NCI-H226 (cell line): Measurements from ENCODE around the gene ASB4.
A peak's percentile ranks its signal among the peaks of the same experiment; 100 is the strongest.
"Not testable (repeated sequence)": the region's sequence is repeated elsewhere in the genome, so short reads cannot be mapped to it uniquely, and the experiment has no call there.

Source experiments
- DNase-seq: peaks from one replicate; pipeline ENCODE4 v3.0.0-alpha.2; 2015

The ASB4 gene

DNA sequence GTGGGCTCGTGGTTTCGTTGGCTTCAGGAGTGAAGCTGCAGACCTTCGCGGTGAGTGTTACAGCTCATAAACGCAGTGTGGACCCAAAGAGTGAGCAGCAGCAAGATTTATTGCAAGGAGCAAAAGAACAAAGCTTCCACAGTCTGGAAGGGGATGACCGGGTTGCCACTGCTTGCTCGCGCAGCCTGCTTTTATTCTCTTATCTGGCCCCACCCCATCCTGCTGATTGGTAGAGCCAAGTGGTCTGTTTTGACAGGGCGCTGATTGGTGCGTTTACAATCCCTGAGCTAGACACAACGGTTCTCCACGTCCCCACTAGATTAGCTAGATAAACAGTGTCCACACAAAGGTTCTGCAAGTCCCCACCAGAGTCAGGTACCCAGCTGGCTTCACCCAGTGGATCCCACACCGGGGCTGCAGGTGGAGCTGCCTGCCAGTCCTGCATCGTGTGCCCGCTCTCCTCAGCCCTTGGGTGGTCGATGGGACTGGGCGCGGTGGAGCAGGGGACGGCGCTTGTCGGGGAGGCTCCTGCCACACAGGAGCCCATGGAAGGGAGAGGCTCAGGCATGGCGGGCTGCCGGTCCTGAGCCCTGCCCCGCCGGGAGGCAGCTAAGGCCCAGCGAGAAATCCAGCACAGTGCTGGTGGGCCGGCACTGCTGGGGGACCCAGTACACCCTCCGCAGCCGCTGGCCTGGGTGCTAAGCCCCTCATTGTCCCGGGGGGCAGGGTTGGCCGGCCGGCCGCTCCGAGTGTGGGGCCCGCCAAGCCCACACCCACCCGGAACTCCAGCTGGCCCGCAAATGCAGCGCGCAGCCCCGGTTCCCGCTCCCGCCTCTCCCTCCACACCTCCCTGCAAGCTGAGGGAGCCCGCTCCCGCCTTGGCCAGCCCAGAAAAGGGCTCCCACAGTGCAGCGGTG is 66.5 kb downstream of the ASB4 start:
- DNase-seq: not testable (repeated sequence)

DNA sequence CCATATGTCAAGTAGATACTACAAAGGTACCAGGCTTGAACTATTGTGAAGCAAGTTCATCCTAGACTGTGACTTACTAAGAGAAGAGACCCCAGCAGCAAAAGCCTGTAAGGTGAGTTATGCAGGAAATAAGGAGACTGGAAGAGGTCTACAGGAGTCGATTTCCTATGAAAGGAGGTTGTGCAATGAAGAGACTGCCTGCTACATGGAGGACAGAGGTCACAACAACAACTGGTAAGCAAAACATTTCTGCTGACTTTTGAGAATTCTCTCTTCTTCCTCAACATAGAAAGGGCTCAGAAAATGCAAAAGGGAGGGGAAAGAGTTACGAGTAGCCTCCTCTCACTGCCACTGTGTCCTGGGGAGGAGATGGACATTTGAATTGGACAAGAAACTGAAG is 68.2 kb downstream of the ASB4 start:
- DNase-seq: no peak

GRCh38 chr7:95556777-95557176 is 71.0 kb downstream of the ASB4 start:
- DNase-seq: no peak

DNA sequence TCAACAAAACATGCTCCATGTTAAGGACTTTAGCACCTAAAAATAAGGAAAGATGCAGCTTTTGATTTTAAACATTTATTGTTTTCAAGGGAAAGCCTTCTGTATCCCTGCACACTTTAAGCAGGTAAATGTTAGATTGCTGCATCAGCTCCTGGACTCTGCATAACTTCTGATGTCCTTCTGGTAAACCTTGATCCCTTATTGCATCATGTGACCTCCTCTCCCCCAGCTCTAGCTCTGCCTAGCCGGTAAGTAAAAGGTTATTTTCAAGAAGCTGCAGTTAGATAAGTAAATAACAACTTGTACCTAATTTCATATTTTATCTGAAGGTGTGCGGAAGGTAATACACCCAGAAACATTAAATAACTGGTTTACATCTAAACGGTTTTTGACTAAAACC is 73.1 kb downstream of the ASB4 start:
- no peak for DNase-seq

GRCh38 chr7:95560674-95561073 is 74.9 kb downstream of the ASB4 start:
- DNase-seq: no peak

DNA sequence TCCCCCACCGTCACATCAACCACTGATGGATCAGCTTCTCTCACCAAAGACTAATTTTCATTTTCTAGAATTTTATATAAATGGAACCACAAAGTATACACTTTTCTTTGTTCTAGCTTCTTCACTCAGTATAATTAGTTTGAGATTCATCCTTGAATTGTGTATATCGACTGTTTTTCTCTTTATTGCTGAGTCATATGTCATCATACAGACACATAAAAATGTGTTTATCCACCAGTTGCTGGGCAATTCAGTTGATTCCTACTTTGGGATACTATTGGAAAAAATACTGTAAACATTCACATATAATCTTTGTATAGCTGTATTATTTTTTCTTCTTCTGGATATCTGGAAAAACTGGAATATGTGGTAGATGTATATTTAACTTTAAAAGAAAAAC is 84.0 kb downstream of the ASB4 start:
- DNase-seq: no peak

GRCh38 chr7:95577137-95577536 is 91.4 kb downstream of the ASB4 start:
- peak; percentile 68 for DNase-seq

DNA sequence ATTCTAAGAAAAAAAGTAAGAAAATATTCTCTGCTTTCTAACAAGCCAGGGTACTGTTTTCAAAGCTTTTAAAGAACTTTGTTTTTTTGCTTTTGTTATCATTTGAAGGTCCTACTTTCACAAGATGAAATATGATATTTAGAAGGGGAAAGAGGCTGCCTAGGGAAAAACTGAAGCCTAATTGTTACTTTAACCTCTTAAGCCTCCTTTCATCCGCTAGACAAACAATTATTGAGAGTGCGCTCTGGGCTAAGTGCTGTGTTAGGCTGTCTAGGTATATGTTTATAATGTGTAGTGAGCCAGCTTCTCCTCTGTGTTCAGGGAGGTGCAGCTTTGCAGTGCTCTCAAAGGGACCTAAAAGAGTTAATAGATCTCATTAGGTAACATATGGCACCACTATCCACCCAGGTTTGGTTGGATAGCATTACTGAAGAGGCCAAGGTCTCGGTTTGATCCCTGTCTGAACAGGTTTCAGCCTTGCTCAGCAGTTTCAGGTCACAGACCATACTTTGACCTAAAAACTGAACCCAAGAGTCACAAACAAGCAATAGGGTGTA is 92.6 kb downstream of the ASB4 start:
- no peak for DNase-seq

GRCh38 chr7:95579318-95579717 is 93.6 kb downstream of the ASB4 start:
- no peak for DNase-seq

- DNase-seq: no peak
Measured at GRCh38 chr7:95581467-95581866, 95.7 kb downstream of the ASB4 start.

GRCh38 chr7:95582578-95583293 is 97.0 kb downstream of the ASB4 start:
- no peak for DNase-seq

GRCh38 chr7:95583834-95584621 is 98.3 kb downstream of the ASB4 start:
- DNase-seq: no peak

DNA sequence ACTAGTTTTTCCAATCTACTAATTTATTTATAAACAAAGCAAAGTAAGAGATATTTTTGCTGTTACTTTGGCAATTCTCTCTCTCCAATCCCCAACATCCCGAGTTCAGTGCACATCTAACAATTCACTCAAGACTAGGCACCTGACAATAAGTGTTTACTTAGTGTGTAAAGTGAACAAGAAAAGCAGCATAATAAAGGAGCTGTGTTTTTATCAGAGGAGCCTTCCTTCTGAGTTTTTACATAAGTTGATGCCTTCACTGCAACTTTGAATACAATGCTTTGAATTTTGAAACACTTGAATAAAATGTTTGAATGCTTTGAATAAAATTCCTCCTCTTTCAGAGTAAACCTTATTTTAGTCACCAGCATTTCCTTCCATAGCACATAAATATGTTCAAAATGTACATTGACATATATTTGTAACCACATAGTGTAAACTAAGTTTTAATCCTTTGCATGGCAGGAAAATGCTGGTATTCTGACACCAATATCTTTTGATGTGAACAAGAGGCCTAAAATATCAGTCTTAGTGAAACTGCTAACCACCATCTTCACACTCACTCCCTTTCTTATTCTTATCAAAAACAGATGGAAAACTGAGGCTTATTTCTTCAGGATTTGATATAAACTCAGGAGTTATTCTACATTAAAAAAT is 99.2 kb downstream of the ASB4 start:
- DNase-seq: no peak

- DNase-seq: no peak
Measured at GRCh38 chr7:95585426-95585789, 99.7 kb downstream of the ASB4 start.

GRCh38 chr7:95586951-95587301 is 101.2 kb downstream of the ASB4 start:
- DNase-seq: no peak

GRCh38 chr7:95589031-95589430 is 103.3 kb downstream of the ASB4 start:
- DNase-seq: no peak

- DNase-seq: no peak
Measured at GRCh38 chr7:95589766-95590165, 104.0 kb downstream of the ASB4 start.
